Measurements from ENCODE around the gene CNIH3.
A peak's percentile ranks its signal among the peaks of the same experiment; 100 is the strongest.
"Not testable (repeated sequence)": the region's sequence is repeated elsewhere in the genome, so short reads cannot be mapped to it uniquely, and the experiment has no call there.

The CNIH3 gene

DNA sequence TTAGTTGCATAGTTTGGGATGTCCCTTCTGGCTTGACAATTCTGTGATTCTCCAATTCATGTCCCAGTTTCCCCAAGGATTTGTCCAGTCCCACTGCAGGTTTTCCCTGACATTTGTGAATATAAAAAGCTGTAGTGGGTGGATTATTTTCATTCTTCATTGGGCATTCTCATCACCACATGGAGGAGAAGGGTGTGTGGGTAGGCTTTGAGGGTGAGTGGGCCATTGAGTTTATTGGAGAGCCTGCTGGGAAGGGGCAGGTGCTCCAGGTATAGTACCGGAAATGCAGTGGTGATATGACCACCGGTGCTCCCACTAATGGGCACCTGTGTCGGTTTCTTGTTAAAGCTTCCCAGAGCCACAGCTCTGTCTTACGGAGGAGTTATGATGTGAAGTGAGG is 74.5 kb downstream of the CNIH3 start:
- no peak for DNase-seq

DNA sequence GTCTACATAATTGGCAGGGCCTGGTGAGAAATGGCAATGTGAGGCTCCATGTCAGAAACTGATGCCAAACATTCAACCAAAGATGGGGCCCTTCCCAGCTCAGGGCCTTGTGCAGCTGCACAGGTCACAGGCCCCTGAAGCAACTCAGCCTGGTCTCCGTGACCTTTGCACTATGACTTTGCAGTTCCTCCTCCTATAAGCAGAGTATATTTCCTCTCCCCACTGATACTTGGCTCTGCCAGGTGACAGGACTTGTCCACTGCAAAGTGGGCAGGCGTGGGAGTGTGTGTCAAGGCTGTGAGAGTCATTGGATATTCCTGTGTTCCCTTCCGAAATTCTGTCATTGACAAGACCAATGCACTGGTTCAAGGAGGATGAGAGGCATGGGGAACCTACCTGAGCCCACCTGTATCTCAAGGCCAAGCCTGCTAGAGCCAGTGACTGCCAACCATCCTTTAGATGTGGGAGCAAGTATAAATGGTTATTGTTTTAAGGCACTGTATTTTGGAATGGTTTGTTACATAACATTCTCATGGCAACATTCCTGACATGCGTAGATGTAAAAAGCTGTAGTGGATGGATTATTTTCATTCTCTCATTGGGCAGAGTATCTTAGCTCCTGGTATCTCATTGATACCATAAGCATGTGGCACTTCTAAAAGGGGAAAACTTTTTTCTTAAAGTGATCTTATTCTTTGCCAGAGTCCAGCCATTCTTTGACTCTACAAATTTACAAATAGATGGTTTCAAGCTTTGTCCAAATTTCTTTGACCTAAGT is 75.2 kb downstream of the CNIH3 start:
- no peak for DNase-seq

DNA sequence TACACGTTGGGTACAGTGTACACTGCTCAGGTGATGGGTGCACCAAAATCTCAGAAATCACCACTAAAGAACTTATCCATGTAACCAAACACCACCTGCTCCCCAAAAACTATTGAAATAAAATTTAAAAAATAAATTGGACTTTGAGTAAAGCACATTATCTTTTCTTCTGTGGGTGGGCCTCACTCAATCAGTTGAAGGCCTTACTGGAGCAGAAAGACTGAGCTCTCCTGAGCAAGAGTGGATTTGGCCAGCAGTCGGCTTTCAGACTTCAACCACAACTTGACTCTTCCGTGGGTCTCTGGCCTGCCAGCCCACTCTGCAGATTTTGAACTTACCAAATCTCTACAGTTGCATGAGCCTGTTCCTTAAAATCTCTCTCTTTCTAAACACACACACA is 78.9 kb downstream of the CNIH3 start:
- no peak for DNase-seq

GRCh38 chr1:224696021-224696420 is 79.9 kb downstream of the CNIH3 start:
- no peak for DNase-seq

- no peak for DNase-seq
Observed at GRCh38 chr1:224696891-224697765, 81.0 kb downstream of the CNIH3 start.

- no peak for DNase-seq
Observed at GRCh38 chr1:224698015-224698451, 81.9 kb downstream of the CNIH3 start.

GRCh38 chr1:224700918-224701531 is 84.9 kb downstream of the CNIH3 start:
- peak; percentile 41 for DNase-seq

GRCh38 chr1:224703702-224704101 is 87.6 kb downstream of the CNIH3 start:
- no peak for DNase-seq

- no peak for DNase-seq
Observed at GRCh38 chr1:224704107-224704735, 88.1 kb downstream of the CNIH3 start.

DNA sequence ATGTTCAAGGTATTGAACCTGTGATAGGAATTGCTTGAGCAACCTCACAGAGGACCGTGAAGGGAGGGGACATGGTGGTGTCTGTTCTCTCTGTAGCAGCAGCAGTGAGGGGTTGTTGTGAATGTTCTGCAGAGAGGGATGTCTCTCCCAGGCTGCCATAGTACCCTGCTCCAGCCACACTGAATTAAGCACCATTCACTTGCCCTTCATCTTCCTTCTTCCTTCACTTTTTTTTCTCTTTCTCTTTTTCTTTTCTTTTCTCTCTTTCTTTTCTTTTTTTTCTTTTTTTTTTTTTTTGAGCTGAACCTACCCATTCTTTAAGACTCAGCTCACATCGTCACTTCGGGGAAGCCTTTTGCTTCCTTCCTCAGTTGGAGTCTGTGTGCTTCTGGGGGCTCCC is 89.5 kb downstream of the CNIH3 start:
- no peak for DNase-seq

GRCh38 chr1:224707843-224708725 is 92.0 kb downstream of the CNIH3 start:
- DNase-seq, result no peak

DNA sequence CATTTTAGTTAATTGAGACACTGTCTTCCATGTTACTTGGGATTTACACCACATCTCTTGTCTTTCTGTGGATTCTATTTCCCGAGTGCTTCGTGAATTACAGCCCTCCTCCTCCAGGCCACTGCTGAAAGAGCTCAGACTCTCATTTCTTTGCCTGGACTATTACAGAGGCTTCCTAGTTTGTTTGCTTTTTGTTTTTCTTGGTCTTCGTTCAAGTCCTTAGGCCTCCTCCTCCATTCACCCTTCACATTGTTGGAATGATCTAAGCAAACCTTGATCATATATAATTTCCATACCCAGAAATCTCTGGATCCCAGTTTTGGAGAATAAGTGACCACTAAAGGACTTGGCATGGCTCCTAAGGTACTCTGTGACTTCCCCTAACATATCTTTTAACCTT is 94.1 kb downstream of the CNIH3 start:
- no peak for DNase-seq

DNA sequence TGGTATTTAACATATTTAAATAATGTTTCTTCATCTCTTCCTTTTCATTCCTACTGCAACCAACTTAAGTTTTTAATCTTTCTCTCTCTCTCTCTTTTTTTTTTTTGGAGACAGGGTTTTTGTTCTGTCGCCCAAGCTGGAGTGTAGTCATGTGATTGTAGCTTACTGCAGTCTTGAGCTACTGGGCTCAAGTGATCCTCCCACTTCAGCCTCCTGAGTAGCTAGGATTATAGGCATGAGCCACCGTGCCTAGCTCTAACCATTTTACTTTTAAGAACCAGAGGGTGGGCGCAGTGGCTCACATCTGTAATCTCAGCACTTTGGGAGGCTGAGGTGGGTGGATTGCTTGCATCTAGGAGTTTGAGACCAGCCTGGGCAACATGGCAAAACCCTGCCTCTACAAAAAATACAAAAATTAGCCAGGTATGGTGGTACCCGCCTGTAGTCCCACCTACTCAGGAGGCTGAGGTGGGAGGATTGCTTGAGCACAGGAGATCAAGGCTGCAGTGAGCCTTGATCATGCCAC is 95.2 kb downstream of the CNIH3 start:
- DNase-seq, result not testable (repeated sequence)

- DNase-seq, result no peak
Observed at GRCh38 chr1:224711876-224712275, 95.8 kb downstream of the CNIH3 start.

- no peak for DNase-seq
Observed at GRCh38 chr1:224713228-224713627, 97.1 kb downstream of the CNIH3 start.

DNA sequence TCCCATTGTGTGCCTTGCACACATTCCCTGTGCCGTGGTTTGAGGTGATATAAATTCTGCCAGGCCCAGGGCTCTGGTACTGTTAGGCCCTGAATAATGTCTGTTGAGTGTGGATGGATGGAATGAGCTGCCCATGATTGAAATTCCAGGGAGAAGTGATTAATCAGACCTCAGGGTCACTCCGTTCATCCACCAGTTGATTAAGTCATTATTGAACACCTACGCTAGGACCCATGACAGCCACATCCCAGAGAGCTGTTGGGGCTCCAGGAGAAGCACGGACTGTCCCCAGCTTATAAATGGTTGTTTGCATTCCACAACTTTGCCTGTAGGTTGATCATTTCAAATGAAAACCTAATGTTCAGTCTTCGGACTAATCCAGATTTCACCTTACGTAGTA is 98.4 kb downstream of the CNIH3 start:
- no peak for DNase-seq

- no peak for DNase-seq
Observed at GRCh38 chr1:224718470-224719053, 102.4 kb downstream of the CNIH3 start.

GRCh38 chr1:224719716-224720115 is 103.6 kb downstream of the CNIH3 start:
- DNase-seq, result no peak

GRCh38 chr1:224720216-224720615 is 104.1 kb downstream of the CNIH3 start:
- no peak for DNase-seq

DNA sequence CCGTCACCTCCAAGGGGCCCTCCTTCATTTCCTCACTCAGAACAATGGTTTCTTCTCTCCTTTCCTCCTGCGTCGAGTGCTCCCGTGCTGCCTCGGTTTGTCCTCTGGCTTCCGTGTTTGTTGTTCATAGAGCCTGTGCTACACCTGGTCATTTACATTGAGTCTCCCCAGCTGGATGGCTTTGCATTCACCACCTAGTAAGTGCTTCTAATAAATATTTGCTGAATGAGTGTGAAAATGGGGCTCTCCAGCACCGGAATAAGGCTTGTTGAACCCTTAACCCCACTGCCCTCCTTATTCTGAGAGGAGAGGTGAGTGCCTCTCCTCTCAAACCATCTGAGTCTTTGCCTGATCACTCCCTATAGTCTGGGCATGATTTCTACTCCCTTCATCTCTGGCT is 104.9 kb downstream of the CNIH3 start:
- DNase-seq, result no peak

- DNase-seq, result no peak
Observed at GRCh38 chr1:224722838-224723237, 106.7 kb downstream of the CNIH3 start.

All from RPMI8226 (cell line).